CD14-positive monocyte (primary cell): ENCODE measurements around the gene IGSF22. TPM values are rescaled to one million over a fixed set of nuclear protein-coding genes. Genes with fewer than 3 reads are reported as not detected.

Experiments
- DNase-seq, 3 donors: peaks; one replicate each; pipeline ENCODE4 v3.0.0-alpha.2; 2011 to 2022
- H2AFZ ChIP-seq: 2 replicates; pipeline ENCODE4 v1.6.0; 2012; ENCODE audit warnings: mild to moderate bottlenecking, low read depth, low read length, inconsistent platforms; ENCODE audit not compliant: insufficient read depth, poor library complexity, severe bottlenecking
- H3K27ac ChIP-seq, 2 donors: 1 replicate in 1 of 2; 2 replicates in 1 of 2; pipeline ENCODE4 v1.5.1; 2012 to 2013; ENCODE audit warnings: low read length in 2 of 2, control low read depth in 1 of 2, inconsistent platforms in 1 of 2, low read depth in 1 of 2, mild to moderate bottlenecking in 1 of 2
- H3K27me3 ChIP-seq, 2 donors: one replicate each; pipeline versions ENCODE4 v1.6.0 to v1.6.1; 2011 to 2013; ENCODE audit warnings: low read length in 2 of 2; ENCODE audit not compliant: control insufficient read depth in 2 of 2, insufficient read depth in 2 of 2
- H3K36me3 ChIP-seq, 2 donors: replicated peaks in 1 of 2; 1 replicate in 1 of 2; 2 replicates in 1 of 2; pipeline versions ENCODE4 v1.5.1 to v1.6.1; 2012 to 2013; ENCODE audit warnings: low read length in 2 of 2, control low read depth in 1 of 2, inconsistent platforms in 1 of 2, mild to moderate bottlenecking in 1 of 2; ENCODE audit not compliant: insufficient read depth in 2 of 2, control insufficient read depth in 1 of 2
- H3K4me1 ChIP-seq, 2 donors: 1 replicate in 1 of 2; 2 replicates in 1 of 2; pipeline versions ENCODE4 v1.5.1 to v1.6.1; 2012 to 2013; ENCODE audit warnings: low read length in 2 of 2, control low read depth in 1 of 2, inconsistent platforms in 1 of 2, mild to moderate bottlenecking in 1 of 2, moderate library complexity in 1 of 2; ENCODE audit not compliant: insufficient read depth in 2 of 2, control insufficient read depth in 1 of 2
- H3K4me2 ChIP-seq: replicated peaks from 2 replicates; pipeline ENCODE3; 2012; ENCODE audit warnings: low read length, moderate library complexity, mild to moderate bottlenecking; ENCODE audit not compliant: poor library complexity, severe bottlenecking; ENCODE audit errors: extremely low read depth
- H3K4me3 ChIP-seq, 3 experiments: fragments of 200-600 bp in 1 of 3; sonication (generic) in 1 of 3; replicated peaks in 1 of 3; 1 replicate in 2 of 3; 2 replicates in 1 of 3; pipeline ENCODE4 v1.5.1; 2011 to 2013; ENCODE audit warnings: low read length in 3 of 3, mild to moderate bottlenecking in 3 of 3, control low read depth in 2 of 3, low read depth in 2 of 3, inconsistent platforms in 1 of 3, moderate library complexity in 1 of 3
- H3K79me2 ChIP-seq: 2 replicates; pipeline ENCODE4 v1.6.0; 2012; ENCODE audit warnings: mild to moderate bottlenecking, control low read depth, inconsistent platforms, low read length, moderate library complexity; ENCODE audit not compliant: insufficient read depth
- H3K9ac ChIP-seq: 2 replicates; pipeline ENCODE4 v1.6.0; 2017; ENCODE audit warnings: low read length, mild to moderate bottlenecking; ENCODE audit not compliant: insufficient read depth, poor library complexity, severe bottlenecking
- H3K9me3 ChIP-seq, 2 donors: replicated peaks in 1 of 2; 1 replicate in 1 of 2; 2 replicates in 1 of 2; pipeline versions ENCODE4 v1.5.1 to v1.6.1; 2012 to 2013; ENCODE audit warnings: low read length in 2 of 2, control low read depth in 1 of 2; ENCODE audit not compliant: control insufficient read depth in 1 of 2, insufficient read depth in 1 of 2
- H4K20me1 ChIP-seq: 2 replicates; pipeline ENCODE4 v1.6.0; 2012; ENCODE audit warnings: mild to moderate bottlenecking, low read length, control low read depth, moderate library complexity; ENCODE audit not compliant: insufficient read depth
- H3K27ac Mint-ChIP-seq, 7 donors: one replicate each; pipeline ENCODE4 v1.8.0; 2020; ENCODE audit warnings: mild to moderate bottlenecking in 7 of 7, mixed read lengths in 7 of 7, moderate library complexity in 6 of 7, inconsistent platforms in 2 of 7
- H3K27me3 Mint-ChIP-seq, 3 donors: one replicate each; pipeline ENCODE4 v1.8.0; 2021 to 2022; ENCODE audit warnings: low read depth in 3 of 3, mild to moderate bottlenecking in 3 of 3, mixed read lengths in 3 of 3, moderate library complexity in 3 of 3, inconsistent platforms in 1 of 3
- H3K36me3 Mint-ChIP-seq, 2 donors: one replicate each; pipeline ENCODE4 v1.8.0; 2020; ENCODE audit warnings: mixed read lengths in 2 of 2, inconsistent platforms in 1 of 2, mild to moderate bottlenecking in 1 of 2
- H3K4me1 Mint-ChIP-seq: one replicate; pipeline ENCODE4 v1.8.0; 2020; ENCODE audit warnings: mild to moderate bottlenecking, mixed read lengths
- H3K4me3 Mint-ChIP-seq, 2 donors: one replicate each; pipeline ENCODE4 v1.8.0; 2020; ENCODE audit warnings: mild to moderate bottlenecking in 2 of 2, mixed read lengths in 2 of 2, moderate library complexity in 1 of 2
- H3K9me3 Mint-ChIP-seq, 7 donors: one replicate each; pipeline ENCODE4 v1.8.0; 2020 to 2022; ENCODE audit warnings: mixed read lengths in 7 of 7, mild to moderate bottlenecking in 6 of 7, moderate library complexity in 6 of 7, inconsistent platforms in 2 of 7
- CTCF ChIP-seq: fragments of 200-600 bp; IDR thresholded peaks from one replicate; pipeline ENCODE4 v1.8.0; 2022; ENCODE audit warnings: antibody characterized with exemption, mild to moderate bottlenecking
- WGBS: methylation state at CpG from one replicate; pipeline ENCODE4 v1.1.5; 2013; ENCODE audit warnings: missing lambda C conversion rate; ENCODE audit not compliant: insufficient coverage; 5-methylcytosine and 5-hydroxymethylcytosine counted together
- intact Hi-C, 2 donors: fragments of 100-400 bp; cut with micrococcal nuclease; formaldehyde crosslinking; loops; one replicate each; pipeline versions ENCODE4 v1.15.0 to v1.15.1; 2023
- polyA plus RNA-seq, 3 donors: library from polyadenylated mRNA; depleted of rRNA in 1 of 3; unstranded in 2 of 3; stranded (reverse) in 1 of 3; fragments of 300-500 nt in 2 of 3; fragments of >200 nt in 1 of 3; fragmentation: Illumina TruSeq in 2 of 3; gene quantifications; 1 replicate in 2 of 3; 2 replicates in 1 of 3; pipeline ENCODE4 v1.2.3, GENCODE V29; 2012 to 2021

The IGSF22 gene
- polyA plus RNA-seq, 3 donors = not detected

GRCh38 chr11:18699848-18700261 lies 26.1 kb downstream of the IGSF22 start:
- H3K9ac ChIP-seq = no peak overlapping the region
- Mint-ChIP-seq H3K9me3 (no peaks in the 10 kb centered on the region), H3K27me3 (peaks cover 9 to 17% (median 14%) of the 10 kb centered on the region in 3 donors), H3K4me3 (peak overlapping the region; percentile 79 to 87), H3K36me3 (peaks cover 16 to 25% of the 10 kb centered on the region in 2 donors), H3K27ac (peak overlapping the region; percentile 69 to 88 (median 82)), H3K4me1 (peaks cover 33% of the 10 kb centered on the region)
- H3K4me1 ChIP-seq = peaks cover 35 to 40% of the 10 kb centered on the region in 2 donors
- TF ChIP-seq CTCF = no peak
- H3K79me2 ChIP-seq = no peaks in the 10 kb centered on the region
- peaks cover under 1 to 8% of the 10 kb centered on the region in 2 donors for H3K27me3 ChIP-seq
- H3K4me3 ChIP-seq = peak overlapping the region in 2 of 3 experiments; percentile 42 to 79
- H3K9me3 ChIP-seq = no peaks in the 10 kb centered on the region
- peak; percentile 34 to 63 (median 58) for DNase-seq
- H3K27ac ChIP-seq = peak overlapping the region; percentile 31 to 77
- no peaks in the 10 kb centered on the region for H3K36me3 ChIP-seq
- 76% methylated on average over 2 of the region's 3 CpGs for WGBS
- intact Hi-C loops = loop anchor here (5.0 to 10.0 kb wide), 3 partner anchors 65 to 175 kb away; partner anchors contain the start of genes SPTY2D1 (in 2 of the 2) and TSG101 (in 1 of the 2)
- H2AFZ ChIP-seq = no peak overlapping the region
- no peaks in the 10 kb centered on the region for H4K20me1 ChIP-seq
- peak overlapping the region; percentile 86 for H3K4me2 ChIP-seq

DNA sequence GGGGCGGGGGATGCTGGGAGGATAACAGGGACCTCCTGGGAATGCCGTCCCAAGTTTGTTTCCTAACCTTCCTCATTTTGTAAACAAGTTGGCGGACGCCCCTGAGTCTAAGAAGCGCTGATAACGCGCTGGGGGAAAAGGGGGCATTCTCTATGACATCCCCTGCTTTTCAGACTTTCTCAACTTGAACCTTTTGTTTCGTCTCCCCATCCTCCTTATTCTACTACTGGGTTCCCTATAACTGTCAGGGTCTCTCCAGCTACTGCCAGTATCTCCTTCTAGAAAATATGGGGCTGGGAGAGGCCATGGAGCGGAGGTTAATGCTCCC lies 26.8 kb downstream of the IGSF22 start:
- peak overlapping the region; percentile 73 for H2AFZ ChIP-seq
- Mint-ChIP-seq H3K9me3 (peaks cover 0 to 1% (median 0%) of the 10 kb centered on the region in 7 donors), H3K27me3 (peaks cover 6 to 12% (median 10%) of the 10 kb centered on the region in 3 donors), H3K36me3 (peaks cover 16 to 25% of the 10 kb centered on the region in 2 donors), H3K4me3 (peak overlapping the region; percentile 79 to 87), H3K4me1 (peaks cover 34% of the 10 kb centered on the region), H3K27ac (peak overlapping the region; percentile 35 to 88 (median 79))
- TF ChIP-seq CTCF = no peak
- H3K79me2 ChIP-seq = no peaks in the 10 kb centered on the region
- no peak for DNase-seq
- H3K4me2 ChIP-seq = peak overlapping the region; percentile 86
- no peaks in the 10 kb centered on the region for H4K20me1 ChIP-seq
- peaks cover 0 to 2% of the 10 kb centered on the region in 2 donors for H3K27me3 ChIP-seq
- intact Hi-C loops = loop anchor here (5.0 to 10.0 kb wide), 3 partner anchors 64 to 174 kb away; partner anchors contain the start of genes SPTY2D1 (in 2 of the 2) and TSG101 (in 1 of the 2)
- no peaks in the 10 kb centered on the region for H3K36me3 ChIP-seq
- peak overlapping the region; percentile 79 for H3K9ac ChIP-seq
- H3K9me3 ChIP-seq = no peaks in the 10 kb centered on the region
- 0% methylated on average over 5 of the region's 9 CpGs for WGBS
- peak overlapping the region; percentile 42 to 79 (median 75) for H3K4me3 ChIP-seq
- peak overlapping the region; percentile 31 to 77 for H3K27ac ChIP-seq
- H3K4me1 ChIP-seq = peaks cover 35 to 40% of the 10 kb centered on the region in 2 donors
